Measurements from ENCODE around the gene CDK17.

CDK17 gene

DNA sequence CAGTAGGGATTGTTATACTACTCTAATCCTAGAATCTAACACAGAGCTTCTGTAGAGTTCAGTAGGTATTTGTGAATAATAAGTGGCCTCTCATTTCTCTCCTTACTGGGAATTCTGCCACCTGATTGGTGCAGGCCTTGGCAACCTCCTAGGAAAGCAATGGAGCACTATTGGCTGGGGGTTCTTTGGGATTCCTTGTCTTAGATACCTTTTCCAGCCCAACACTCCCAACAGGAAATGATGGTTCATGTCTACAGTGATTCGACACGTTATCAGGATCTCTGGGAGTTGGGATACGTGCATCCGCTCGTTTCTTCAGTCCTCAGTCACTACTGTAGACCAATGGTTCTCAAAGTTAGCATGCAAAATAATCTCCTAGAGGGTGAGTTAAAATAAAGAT lies 138.7 kb downstream of the CDK17 start:
- H3K27ac ChIP-seq = no peak overlapping the region
- TF ChIP-seq ZFX (IDR thresholded peaks at IDR 0.05; ENCODE audit: borderline replicate concordance) (no peak), CTCF (IDR thresholded peaks at IDR 0.05) (no peak)

GRCh38 chr12:96260644-96261043 lies 139.6 kb downstream of the CDK17 start:
- H3K27ac ChIP-seq = no peak overlapping the region
- TF ChIP-seq CTCF (IDR thresholded peaks at IDR 0.05) (no peak), ZFX (IDR thresholded peaks at IDR 0.05; ENCODE audit: borderline replicate concordance) (no peak)

- no peak overlapping the region for H3K27ac ChIP-seq
- TF ChIP-seq ZFX (IDR thresholded peaks at IDR 0.05; ENCODE audit: borderline replicate concordance) (no peak), CTCF (IDR thresholded peaks at IDR 0.05) (no peak)
Measured at GRCh38 chr12:96260231-96260630, 140.0 kb downstream of the CDK17 start.

GRCh38 chr12:96258104-96258961 lies 141.9 kb downstream of the CDK17 start:
- H3K27ac ChIP-seq = peak overlapping the region; percentile 3; the same call in 1 of the 2 replicates
- no peak for TF ChIP-seq ZFX (IDR thresholded peaks at IDR 0.05; ENCODE audit: borderline replicate concordance)

GRCh38 chr12:96257550-96258103 lies 142.6 kb downstream of the CDK17 start:
- H3K27ac ChIP-seq = peak overlapping the region; percentile 3; the same call in 1 of the 2 replicates
- TF ChIP-seq ZFX (IDR thresholded peaks at IDR 0.05; ENCODE audit: borderline replicate concordance) (no peak), CTCF (IDR thresholded peaks at IDR 0.05) (no peak)

DNA sequence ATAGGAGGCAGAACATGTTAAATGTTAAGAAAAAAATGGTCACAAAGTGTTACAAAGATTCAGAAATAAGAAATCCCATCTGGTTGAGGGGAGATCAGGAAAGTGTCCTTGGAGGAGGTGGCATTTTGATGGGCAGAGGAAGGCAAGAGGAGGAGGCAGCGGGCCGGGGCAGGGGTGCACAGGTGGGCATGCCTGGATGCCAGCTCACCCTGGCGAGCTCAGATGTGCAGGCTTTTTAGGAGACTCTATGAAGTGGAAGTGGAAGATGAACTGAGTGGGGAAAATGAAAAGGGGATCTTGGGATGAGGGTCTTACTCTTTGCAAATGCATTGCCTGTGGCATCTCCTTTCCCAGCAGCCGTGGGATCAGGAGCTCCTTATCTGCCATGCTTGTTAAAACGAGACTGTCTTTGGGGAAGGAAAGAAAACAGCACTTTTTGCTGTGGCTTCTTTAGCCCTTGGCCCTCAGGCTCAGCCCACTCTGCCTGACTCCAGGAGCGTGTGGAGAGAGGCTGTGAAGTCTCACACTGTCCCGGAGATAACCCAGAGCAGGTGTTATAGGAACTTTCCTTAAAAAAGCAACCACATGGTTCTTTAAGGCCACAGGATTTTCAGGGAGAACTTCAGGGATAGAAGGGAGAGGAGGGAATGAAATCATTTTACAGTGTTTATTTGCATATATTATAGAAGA lies 143.4 kb downstream of the CDK17 start:
- H3K27ac ChIP-seq = peak overlapping the region; percentile 3; the same call in 1 of the 2 replicates
- TF ChIP-seq CTCF (IDR thresholded peaks at IDR 0.05) (no peak), ZFX (IDR thresholded peaks at IDR 0.05; ENCODE audit: borderline replicate concordance) (no peak)

GRCh38 chr12:96255077-96255476 lies 145.2 kb downstream of the CDK17 start:
- H3K27ac ChIP-seq = no peak overlapping the region
- no peak for TF ChIP-seq CTCF (IDR thresholded peaks at IDR 0.05)
- TF ChIP-seq ZFX (IDR thresholded peaks at IDR 0.05; ENCODE audit: borderline replicate concordance) = no peak
